ENCODE data around the gene ANO6. TPM values are rescaled to one million over a fixed set of nuclear protein-coding genes. Genes with fewer than 3 reads are reported as not detected.

The ANO6 gene
- total and polyA plus RNA-seq, 11 donors: 9.0 to 57.2 (median 46.0) TPM

DNA sequence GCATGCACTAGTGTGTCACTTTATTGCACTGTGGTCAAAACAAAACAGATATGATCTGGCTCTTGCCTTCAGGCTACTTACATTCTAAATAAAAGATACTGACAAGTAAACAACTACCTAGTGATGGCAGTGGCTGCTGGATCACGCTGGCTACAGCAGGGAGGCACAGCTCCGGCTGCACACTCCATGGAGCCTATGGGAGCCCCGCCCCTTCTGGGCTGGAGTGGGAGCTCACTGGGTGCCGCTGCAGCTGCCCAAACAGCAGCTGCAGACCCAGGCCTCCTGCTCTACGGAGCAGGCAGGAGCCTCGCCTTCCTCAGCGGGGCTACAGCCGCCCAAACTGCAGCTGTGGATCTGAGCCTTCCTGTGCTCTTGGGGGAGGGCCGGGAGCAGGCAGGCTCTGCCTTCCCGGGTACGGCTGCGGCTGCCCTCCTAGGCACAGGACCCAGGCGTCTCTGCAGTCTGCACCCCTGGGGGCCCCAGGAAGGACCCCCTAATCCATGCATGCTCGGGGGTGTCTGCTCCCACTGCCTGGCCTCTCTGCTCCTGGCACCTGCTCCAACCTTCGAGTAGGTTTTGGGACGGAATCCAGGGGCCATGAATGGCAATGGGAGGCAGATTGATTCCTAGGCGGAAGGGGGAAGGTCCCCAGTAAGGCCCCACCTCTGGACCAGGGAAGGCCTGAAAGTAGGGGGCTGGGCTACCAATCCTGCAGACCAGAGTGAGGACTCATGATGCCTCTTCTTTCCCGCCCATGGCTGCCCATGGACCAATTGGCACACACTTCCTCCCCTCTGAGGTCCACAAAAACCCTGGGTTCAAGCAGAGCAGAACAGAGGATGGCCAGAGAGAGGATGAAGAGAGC, 253.1 kb downstream of the ANO6 start:
- no peak for TF ChIP-seq POLR2A (IDR thresholded peaks at IDR 0.05)
- TF ChIP-seq, protein P1, sequence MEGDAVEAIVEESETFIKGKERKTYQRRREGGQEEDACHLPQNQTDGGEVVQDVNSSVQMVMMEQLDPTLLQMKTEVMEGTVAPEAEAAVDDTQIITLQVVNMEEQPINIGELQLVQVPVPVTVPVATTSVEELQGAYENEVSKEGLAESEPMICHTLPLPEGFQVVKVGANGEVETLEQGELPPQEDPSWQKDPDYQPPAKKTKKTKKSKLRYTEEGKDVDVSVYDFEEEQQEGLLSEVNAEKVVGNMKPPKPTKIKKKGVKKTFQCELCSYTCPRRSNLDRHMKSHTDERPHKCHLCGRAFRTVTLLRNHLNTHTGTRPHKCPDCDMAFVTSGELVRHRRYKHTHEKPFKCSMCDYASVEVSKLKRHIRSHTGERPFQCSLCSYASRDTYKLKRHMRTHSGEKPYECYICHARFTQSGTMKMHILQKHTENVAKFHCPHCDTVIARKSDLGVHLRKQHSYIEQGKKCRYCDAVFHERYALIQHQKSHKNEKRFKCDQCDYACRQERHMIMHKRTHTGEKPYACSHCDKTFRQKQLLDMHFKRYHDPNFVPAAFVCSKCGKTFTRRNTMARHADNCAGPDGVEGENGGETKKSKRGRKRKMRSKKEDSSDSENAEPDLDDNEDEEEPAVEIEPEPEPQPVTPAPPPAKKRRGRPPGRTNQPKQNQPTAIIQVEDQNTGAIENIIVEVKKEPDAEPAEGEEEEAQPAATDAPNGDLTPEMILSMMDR (IDR thresholded peaks at IDR 0.05): no peak
- Histone ChIP-seq H3K27ac (no peak overlapping the region), H3K4me1 (no peaks in the 10 kb centered on the region), H3K9me3 (no peaks in the 10 kb centered on the region), H3K36me3 (no peaks in the 10 kb centered on the region), H3K4me3 (no peak overlapping the region), H3K27me3 (no peaks in the 10 kb centered on the region)
- WGBS, 4 donors: 88 to 91% (median 89%) methylated on average over 6 to 18 of the region's 18 CpGs
- ATAC-seq (no peak), DNase-seq (no peak)
- intact Hi-C loops (cut with DNase I): no loop called here

DNA sequence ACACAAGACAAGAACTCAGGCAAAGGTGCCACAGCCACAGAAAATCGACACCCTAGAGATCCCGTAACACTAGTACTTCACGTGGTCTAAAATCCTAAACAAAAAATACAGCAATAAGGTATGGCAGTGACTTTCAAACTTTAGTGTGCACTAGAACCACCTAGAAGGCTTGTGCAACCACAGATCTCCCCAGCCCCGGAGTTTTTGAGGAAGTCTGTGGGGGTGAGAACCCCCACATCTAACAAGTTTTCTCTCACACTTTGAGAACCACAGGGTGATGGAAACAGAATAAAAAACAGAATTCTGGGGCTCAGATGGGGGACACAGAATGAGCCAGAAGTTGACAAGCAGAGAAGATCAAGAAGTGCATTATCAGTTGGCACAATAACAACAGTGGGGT, 254.0 kb downstream of the ANO6 start:
- 81 to 94% (median 88%) methylated on average over 4 of the region's 4 CpGs for WGBS, 4 donors
- Histone ChIP-seq H3K36me3 (no peaks in the 10 kb centered on the region), H3K27me3 (no peaks in the 10 kb centered on the region), H3K27ac (no peak overlapping the region), H3K4me3 (no peak overlapping the region), H3K9me3 (no peaks in the 10 kb centered on the region), H3K4me1 (no peaks in the 10 kb centered on the region)
- intact Hi-C loops (cut with DNase I): no loop called here
- ATAC-seq (no peak), DNase-seq (no peak)
- TF ChIP-seq POLR2A (IDR thresholded peaks at IDR 0.05): no peak
- TF ChIP-seq, protein P1 (IDR thresholded peaks at IDR 0.05): no peak

DNA sequence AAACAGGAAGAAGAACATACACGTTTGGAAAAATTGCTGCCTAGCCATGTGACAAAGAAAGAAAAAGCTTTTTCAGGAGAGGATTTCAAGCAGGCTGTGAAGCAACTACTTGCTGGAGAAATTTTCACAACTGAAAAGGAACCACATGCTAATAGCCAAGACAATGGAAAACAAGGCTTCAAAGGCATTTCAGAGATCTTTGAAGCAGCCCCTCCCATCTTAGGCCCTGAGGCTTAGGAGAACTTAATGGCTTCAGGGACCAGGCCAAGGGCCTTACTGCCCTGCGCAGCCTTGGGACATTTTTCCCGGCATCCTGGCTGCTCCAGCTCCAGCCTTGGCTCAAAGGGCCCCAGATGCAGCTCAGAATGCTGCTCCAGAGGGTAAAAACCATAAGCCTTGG, 257.7 kb downstream of the ANO6 start:
- Histone ChIP-seq H3K27me3 (no peaks in the 10 kb centered on the region), H3K36me3 (no peaks in the 10 kb centered on the region), H3K4me3 (no peak overlapping the region), H3K9me3 (peaks cover 0 to 4% (median under 1%) of the 10 kb centered on the region in 12 donors), H3K27ac (no peak overlapping the region), H3K4me1 (no peaks in the 10 kb centered on the region)
- 79 to 86% (median 83%) methylated on average over 3 of the region's 3 CpGs for WGBS, 4 donors
- ATAC-seq (no peak), DNase-seq (no peak)
- TF ChIP-seq, protein P1 (IDR thresholded peaks at IDR 0.05): no peak
- TF ChIP-seq POLR2A (IDR thresholded peaks at IDR 0.05): no peak
- intact Hi-C loops (cut with DNase I): no loop called here

DNA sequence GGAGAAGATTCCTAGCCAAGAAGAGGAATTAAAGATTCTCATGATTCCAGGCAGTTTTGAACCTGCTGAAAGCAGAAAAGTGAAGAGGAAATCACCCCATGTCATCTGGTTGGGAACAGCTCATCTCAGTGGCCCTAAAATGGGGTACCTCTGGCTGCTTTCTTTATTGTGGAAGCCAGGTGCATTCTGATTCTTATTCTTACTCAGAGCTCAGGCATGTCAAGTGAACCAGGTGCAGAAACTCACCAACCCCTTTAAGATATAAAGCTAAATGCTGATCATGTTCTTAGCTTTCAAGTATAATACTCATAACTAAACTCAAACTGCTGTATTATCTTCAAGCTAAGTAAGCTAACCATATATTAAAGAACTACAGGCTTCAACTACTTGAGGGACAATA, 259.7 kb downstream of the ANO6 start:
- H3K27me3 ChIP-seq: no peaks in the 10 kb centered on the region
- H3K27ac ChIP-seq: no peak overlapping the region
- TF ChIP-seq, protein P1 (IDR thresholded peaks at IDR 0.05): no peak
- TF ChIP-seq POLR2A (IDR thresholded peaks at IDR 0.05): no peak
- no peak overlapping the region for H3K4me3 ChIP-seq
- peaks cover 0 to 15% (median 3%) of the 10 kb centered on the region in 12 donors for H3K9me3 ChIP-seq
- H3K4me1 ChIP-seq: no peaks in the 10 kb centered on the region
- H3K36me3 ChIP-seq: no peaks in the 10 kb centered on the region
- no peak for ATAC-seq
- intact Hi-C loops (cut with DNase I): no loop called here
- DNase-seq: no peak
